Fibroblast of villous mesenchyme (primary cell): ENCODE data around the gene PPFIBP1. TPM values are rescaled to one million over a fixed set of nuclear protein-coding genes. Genes with fewer than 3 reads are reported as not detected.

Source experiments
- DNase-seq: peaks from one replicate; pipeline ENCODE4 v3.0.0-alpha.2; 2010; ENCODE audit warnings: low read depth
- H3K4me3 ChIP-seq: 2 replicates; pipeline ENCODE4 v1.5.1; 2011; ENCODE audit warnings: low read depth, mild to moderate bottlenecking, low read length
- CTCF ChIP-seq: IDR thresholded peaks from 2 replicates; pipeline ENCODE4 v1.5.1; 2012; ENCODE audit warnings: low read depth, mild to moderate bottlenecking, low read length; ENCODE audit not compliant: insufficient read depth
- total RNA-seq: library from RNA; depleted of rRNA; stranded (reverse); fragments of >200 nt; gene quantifications from 2 replicates; pipeline ENCODE4 v1.2.3, GENCODE V29; 2012

Gene PPFIBP1
- total RNA-seq, 1 donor = 69.1 TPM

GRCh38 chr12:27517961-27518665, 5.9 kb upstream of the PPFIBP1 start:
- H3K4me3 ChIP-seq = no peak overlapping the region
- no peak for DNase-seq
- TF ChIP-seq CTCF = no peak

- no peak for TF ChIP-seq CTCF
- peak; percentile 36 for DNase-seq
- no peak overlapping the region for H3K4me3 ChIP-seq
Measured at GRCh38 chr12:27521066-27521465, 2.9 kb upstream of the PPFIBP1 start.

- H3K4me3 ChIP-seq = no peak overlapping the region
- no peak for DNase-seq
- no peak for TF ChIP-seq CTCF
Measured at GRCh38 chr12:27521981-27522380, 2.0 kb upstream of the PPFIBP1 start.

- peak overlapping the region; percentile 91 for H3K4me3 ChIP-seq
- no peak for DNase-seq
- TF ChIP-seq CTCF = no peak
Measured at GRCh38 chr12:27523305-27523641, 733 bp upstream of the PPFIBP1 start.

GRCh38 chr12:27524494-27524835, 459 bp downstream of the PPFIBP1 start:
- H3K4me3 ChIP-seq = peak overlapping the region; percentile 91
- TF ChIP-seq CTCF = no peak
- no peak for DNase-seq

- peak; percentile 69 for DNase-seq
- H3K4me3 ChIP-seq = peak overlapping the region; percentile 91
- TF ChIP-seq CTCF = no peak
Measured at GRCh38 chr12:27524839-27525753, 1.1 kb downstream of the PPFIBP1 start.
